Measurements from ENCODE around the gene LCMT1. TPM values are rescaled to one million over a fixed set of nuclear protein-coding genes. Genes with fewer than 3 reads are reported as not detected.

LCMT1 gene
- total and polyA plus RNA-seq, 2 experiments from 2014 or later, result 45.8 to 79.5 TPM

DNA sequence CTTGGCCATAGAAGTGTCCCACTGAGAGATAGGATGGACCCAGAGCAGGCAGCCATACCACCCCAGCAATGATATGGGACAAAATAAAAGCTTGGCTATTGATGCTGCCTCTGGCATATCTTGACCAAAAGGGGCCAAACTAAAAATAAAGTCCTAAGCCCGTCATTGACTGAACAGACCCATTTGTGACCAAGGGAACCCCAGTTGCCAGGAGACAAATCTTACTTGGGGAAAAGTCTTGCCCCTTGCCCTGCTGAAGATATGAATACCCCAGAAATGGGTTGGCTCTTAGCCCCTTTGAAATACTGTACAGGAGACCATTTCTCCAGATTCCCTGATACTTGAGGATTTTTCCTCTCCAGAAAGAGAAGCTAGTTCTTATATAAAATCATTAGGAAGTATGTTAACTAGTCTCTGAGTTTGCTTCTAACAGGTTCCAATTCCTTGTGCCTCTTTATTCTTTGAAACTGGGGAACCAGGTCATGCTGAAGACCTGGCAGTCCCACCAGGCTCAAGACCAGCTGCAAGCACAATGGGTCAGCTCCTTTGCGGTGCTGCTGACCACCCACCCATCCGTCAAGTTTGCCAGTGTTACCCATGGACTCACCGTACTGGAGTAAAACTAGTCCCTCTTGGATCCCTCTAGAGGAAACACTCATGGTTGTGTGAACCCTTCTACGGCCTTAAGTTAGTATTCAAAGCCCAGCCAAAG lies 31.0 kb upstream of the LCMT1 start:
- Histone ChIP-seq H3K9me3 (ENCODE audit: low read depth) (no peaks in the 10 kb centered on the region), H3K36me3 (no peaks in the 10 kb centered on the region), H3K4me3 (no peak overlapping the region), H3K4me1 (ENCODE audit: low read depth) (no peaks in the 10 kb centered on the region), H3K27ac (no peak overlapping the region), H3K27me3 (no peaks in the 10 kb centered on the region)
- TF ChIP-seq CTCF (IDR thresholded peaks at IDR 0.05; ENCODE audit: low read depth, low read length), result no peak
- no peak for DNase-seq (ENCODE audit: low read depth in 1 of 2, low spot score in 1 of 2)

GRCh38 chr16:25081702-25082101 lies 29.8 kb upstream of the LCMT1 start:
- Histone ChIP-seq H3K27ac (no peak overlapping the region), H3K4me1 (ENCODE audit: low read depth) (no peaks in the 10 kb centered on the region), H3K36me3 (no peaks in the 10 kb centered on the region), H3K9me3 (ENCODE audit: low read depth) (no peaks in the 10 kb centered on the region), H3K27me3 (no peaks in the 10 kb centered on the region), H3K4me3 (no peak overlapping the region)
- DNase-seq (ENCODE audit: low read depth in 1 of 2, low spot score in 1 of 2), result no peak
- TF ChIP-seq CTCF (IDR thresholded peaks at IDR 0.05; ENCODE audit: low read depth, low read length), result no peak

GRCh38 chr16:25083065-25083464 lies 28.5 kb upstream of the LCMT1 start:
- no peaks in the 10 kb centered on the region for H3K9me3 ChIP-seq (ENCODE audit: low read depth)
- no peak overlapping the region for H3K4me3 ChIP-seq
- no peak overlapping the region for H3K27ac ChIP-seq
- TF ChIP-seq CTCF (IDR thresholded peaks at IDR 0.05; ENCODE audit: low read depth, low read length), result no peak
- peaks cover 7% of the 10 kb centered on the region for H3K27me3 ChIP-seq
- DNase-seq (ENCODE audit: low read depth in 1 of 2, low spot score in 1 of 2), result no peak
- H3K36me3 ChIP-seq, result no peaks in the 10 kb centered on the region
- no peaks in the 10 kb centered on the region for H3K4me1 ChIP-seq (ENCODE audit: low read depth)

DNA sequence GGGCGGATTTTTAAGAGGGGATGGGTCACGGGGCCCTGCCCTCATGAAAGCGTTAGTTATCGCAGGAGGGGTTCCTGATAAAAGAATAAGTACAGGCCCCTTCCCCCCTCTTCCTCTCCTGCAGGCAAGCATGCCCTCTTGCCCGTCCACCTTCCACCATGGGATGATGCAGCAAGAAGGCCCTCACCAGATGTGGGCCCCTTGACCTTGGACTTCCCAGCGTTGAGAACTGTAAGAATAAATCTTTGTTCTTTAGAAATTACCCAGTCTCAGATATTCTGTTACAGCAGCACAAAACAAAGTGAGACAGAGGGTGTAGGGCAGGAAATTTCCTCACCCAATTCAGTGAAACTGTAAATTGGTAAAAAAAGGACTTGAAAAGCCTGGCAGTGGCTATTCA lies 27.8 kb upstream of the LCMT1 start:
- H3K4me3 ChIP-seq, result no peak overlapping the region
- no peaks in the 10 kb centered on the region for H3K9me3 ChIP-seq (ENCODE audit: low read depth)
- no peak for DNase-seq (ENCODE audit: low read depth in 1 of 2, low spot score in 1 of 2)
- no peak for TF ChIP-seq CTCF (IDR thresholded peaks at IDR 0.05; ENCODE audit: low read depth, low read length)
- no peaks in the 10 kb centered on the region for H3K36me3 ChIP-seq
- H3K27me3 ChIP-seq, result peaks cover 7% of the 10 kb centered on the region
- H3K4me1 ChIP-seq (ENCODE audit: low read depth), result no peaks in the 10 kb centered on the region
- no peak overlapping the region for H3K27ac ChIP-seq

- H3K36me3 ChIP-seq, result no peaks in the 10 kb centered on the region
- no peak for TF ChIP-seq CTCF (IDR thresholded peaks at IDR 0.05; ENCODE audit: low read depth, low read length)
Measured at GRCh38 chr16:25084797-25085196, 26.7 kb upstream of the LCMT1 start.

More at GRCh38 chr16:25084797-25085196, 26.7 kb upstream of the LCMT1 start:
- H3K4me3 ChIP-seq, result no peak overlapping the region
- peaks cover 7% of the 10 kb centered on the region for H3K27me3 ChIP-seq
- H3K27ac ChIP-seq, result no peak overlapping the region
- no peak for DNase-seq (ENCODE audit: low read depth in 1 of 2, low spot score in 1 of 2)
- no peaks in the 10 kb centered on the region for H3K9me3 ChIP-seq (ENCODE audit: low read depth)
- no peaks in the 10 kb centered on the region for H3K4me1 ChIP-seq (ENCODE audit: low read depth)

Data from cardiac muscle cell (in vitro differentiated cells and primary cell).